PC-9 (cell line): Measurements from ENCODE around the gene SEMA3C.

ENCODE experiments used
- EZH2 ChIP-seq: fragments of 200-600 bp; sonication (generic); IDR thresholded peaks from 2 replicates; pipeline ENCODE4 v1.8.0; 2017; ENCODE audit warnings: antibody characterized with exemption, low read depth
- TF ChIP-seq, protein P1 (sequence below): fragments of 200-600 bp; sonication (generic); conservative IDR thresholded peaks from 2 replicates; pipeline ENCODE4 v1.6.1; 2017; ENCODE audit warnings: mixed run types, antibody characterized with exemption, mild to moderate bottlenecking, moderate library complexity

DNA sequence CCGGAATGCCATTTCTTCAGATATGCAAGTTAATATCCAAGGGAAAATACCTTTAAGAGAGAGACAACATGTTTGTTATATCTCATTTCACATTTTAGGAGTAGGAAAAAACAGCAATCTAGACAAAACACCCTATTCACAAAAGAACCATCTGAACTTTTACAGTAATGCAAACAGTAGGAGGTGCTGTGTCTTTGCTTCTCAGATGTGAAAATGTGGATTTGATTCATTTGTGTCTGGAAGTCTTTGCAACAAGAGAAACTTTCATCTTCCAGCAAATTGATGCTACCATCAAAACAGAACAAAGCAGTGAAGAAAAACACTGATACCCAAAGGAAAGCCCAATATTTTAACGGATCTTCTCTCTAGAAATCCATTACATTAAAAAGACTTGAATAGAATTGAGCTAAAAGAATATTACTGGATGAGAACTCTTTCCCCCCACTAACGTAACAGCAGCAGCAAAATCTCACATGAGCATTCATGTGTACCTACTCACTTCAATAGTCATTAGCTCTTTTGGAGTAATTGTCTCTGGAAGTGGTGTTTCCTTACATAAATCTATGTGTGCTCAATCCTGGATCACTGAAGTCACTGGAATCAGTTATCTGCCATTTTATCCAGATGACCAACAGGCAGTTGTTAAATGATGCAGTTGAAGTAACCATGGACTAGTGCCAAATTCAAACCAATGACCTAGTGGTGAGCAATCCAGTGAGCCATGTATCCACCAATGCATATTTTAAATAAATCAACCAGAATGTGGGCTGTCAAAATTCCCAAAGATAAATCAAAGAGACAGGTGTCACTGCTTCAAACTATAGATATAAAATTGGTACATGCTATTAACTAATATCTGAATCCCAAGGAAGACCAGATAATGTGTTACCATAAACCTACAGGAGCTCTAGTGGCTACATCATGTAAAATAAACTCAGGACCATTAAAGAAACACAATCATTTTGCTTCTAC, 1.8 kb downstream of the SEMA3C start:
- TF ChIP-seq, protein P1, sequence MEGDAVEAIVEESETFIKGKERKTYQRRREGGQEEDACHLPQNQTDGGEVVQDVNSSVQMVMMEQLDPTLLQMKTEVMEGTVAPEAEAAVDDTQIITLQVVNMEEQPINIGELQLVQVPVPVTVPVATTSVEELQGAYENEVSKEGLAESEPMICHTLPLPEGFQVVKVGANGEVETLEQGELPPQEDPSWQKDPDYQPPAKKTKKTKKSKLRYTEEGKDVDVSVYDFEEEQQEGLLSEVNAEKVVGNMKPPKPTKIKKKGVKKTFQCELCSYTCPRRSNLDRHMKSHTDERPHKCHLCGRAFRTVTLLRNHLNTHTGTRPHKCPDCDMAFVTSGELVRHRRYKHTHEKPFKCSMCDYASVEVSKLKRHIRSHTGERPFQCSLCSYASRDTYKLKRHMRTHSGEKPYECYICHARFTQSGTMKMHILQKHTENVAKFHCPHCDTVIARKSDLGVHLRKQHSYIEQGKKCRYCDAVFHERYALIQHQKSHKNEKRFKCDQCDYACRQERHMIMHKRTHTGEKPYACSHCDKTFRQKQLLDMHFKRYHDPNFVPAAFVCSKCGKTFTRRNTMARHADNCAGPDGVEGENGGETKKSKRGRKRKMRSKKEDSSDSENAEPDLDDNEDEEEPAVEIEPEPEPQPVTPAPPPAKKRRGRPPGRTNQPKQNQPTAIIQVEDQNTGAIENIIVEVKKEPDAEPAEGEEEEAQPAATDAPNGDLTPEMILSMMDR: no peak; the same call in 1 of the 2 replicates
- TF ChIP-seq EZH2: no peak
